GM12891 (cell line): ENCODE measurements around the gene SMIM5.

Experiments used
- PAX5 ChIP-seq: IDR thresholded peaks from 2 replicates; pipeline ENCODE4 v1.6.1; 2011; ENCODE audit warnings: low read length, moderate library complexity, mild to moderate bottlenecking; ENCODE audit not compliant: insufficient read depth, severe bottlenecking
- POLR2A ChIP-seq: IDR thresholded peaks from 2 replicates; pipeline ENCODE4 v1.6.1; 2011; ENCODE audit warnings: low read depth, low read length, control low read depth
- POLR2AphosphoS5 ChIP-seq: IDR thresholded peaks from 2 replicates; pipeline ENCODE4 v1.6.1; 2011; ENCODE audit warnings: low read depth, low read length, control low read depth
- POU2F2 ChIP-seq: IDR thresholded peaks from 2 replicates; pipeline ENCODE4 v1.6.1; 2011; ENCODE audit warnings: low read depth, mild to moderate bottlenecking, control low read depth, low read length, moderate library complexity
- SPI1 ChIP-seq: IDR thresholded peaks from 2 replicates; pipeline ENCODE4 v1.6.1; 2011; ENCODE audit warnings: low read depth, low read length, control low read depth
- TAF1 ChIP-seq: IDR thresholded peaks from 2 replicates; pipeline ENCODE4 v1.6.1; 2011; ENCODE audit warnings: low read depth, low read length, control low read depth

DNA sequence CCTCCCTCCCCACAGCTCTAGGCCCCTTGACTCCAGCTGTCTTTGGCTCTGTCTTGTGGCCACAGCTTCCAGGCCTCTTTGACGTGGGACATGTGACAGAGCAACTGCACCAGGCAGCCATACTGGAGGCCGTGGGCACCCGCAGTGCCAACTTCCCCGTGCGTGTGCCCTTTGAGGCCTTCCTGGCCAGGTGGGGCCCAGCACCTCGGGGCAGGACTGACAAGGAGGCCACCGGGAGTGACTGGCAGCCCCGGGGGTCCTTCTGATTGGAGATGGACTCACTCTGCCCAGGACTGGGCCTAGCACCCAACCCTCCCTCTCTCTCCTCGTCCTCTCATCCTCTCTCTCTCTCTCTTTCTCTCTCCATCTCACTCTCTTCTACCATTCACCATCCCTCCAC, 30.1 kb upstream of the SMIM5 start:
- TF ChIP-seq POLR2A: no peak
- no peak for TF ChIP-seq TAF1
- TF ChIP-seq POU2F2: no peak
- TF ChIP-seq SPI1: no peak
- TF ChIP-seq POLR2AphosphoS5: no peak
- TF ChIP-seq PAX5: no peak
